SK-N-MC (cell line): ENCODE measurements around the gene ADIPOR2.
A peak's percentile ranks its signal among the peaks of the same experiment; 100 is the strongest.

Experiments
- DNase-seq: peaks from one replicate; pipeline ENCODE4 v3.0.0-alpha.2; 2011; ENCODE audit warnings: low read depth, low spot score
- H3K27ac ChIP-seq: fragments of 200-600 bp; sonication (generic); 2 replicates; pipeline ENCODE4 v1.5.1; 2016; ENCODE audit warnings: mixed run types
- H3K36me3 ChIP-seq: fragments of 200-600 bp; sonication (generic); 2 replicates; pipeline ENCODE4 v1.6.1; 2017; ENCODE audit warnings: antibody characterized with exemption, low read length, mixed read lengths; ENCODE audit not compliant: insufficient read depth
- H3K4me3 ChIP-seq: fragments of 200-600 bp; sonication (generic); 2 replicates; pipeline ENCODE4 v1.5.1; 2016
- H3K9ac ChIP-seq: fragments of 200-600 bp; sonication (generic); 2 replicates; pipeline ENCODE4 v1.8.0; 2017; ENCODE audit warnings: mixed run types, mixed read lengths; ENCODE audit not compliant: insufficient read length
- H3K9me3 ChIP-seq: fragments of 200-600 bp; sonication (generic); 2 replicates; pipeline ENCODE4 v1.6.1; 2017; ENCODE audit warnings: low read depth, mild to moderate bottlenecking, antibody characterized with exemption, low read length, moderate library complexity, mixed read lengths
- EZH2 ChIP-seq: fragments of 200-600 bp; sonication (generic); IDR thresholded peaks from one replicate; pipeline ENCODE4 v1.6.1; 2017; ENCODE audit warnings: antibody characterized with exemption
- FOXP2 ChIP-seq: optimal IDR thresholded peaks from 2 replicates; pipeline ENCODE3; 2011; ENCODE audit warnings: mild to moderate bottlenecking, moderate library complexity; ENCODE audit not compliant: insufficient read depth; ENCODE audit errors: extremely low read length, control extremely low read depth
- POLR2AphosphoS5 ChIP-seq: IDR thresholded peaks from 2 replicates; pipeline ENCODE4 v1.6.1; 2012; ENCODE audit warnings: mild to moderate bottlenecking, low read depth, low read length, borderline replicate concordance

Gene ADIPOR2

DNA sequence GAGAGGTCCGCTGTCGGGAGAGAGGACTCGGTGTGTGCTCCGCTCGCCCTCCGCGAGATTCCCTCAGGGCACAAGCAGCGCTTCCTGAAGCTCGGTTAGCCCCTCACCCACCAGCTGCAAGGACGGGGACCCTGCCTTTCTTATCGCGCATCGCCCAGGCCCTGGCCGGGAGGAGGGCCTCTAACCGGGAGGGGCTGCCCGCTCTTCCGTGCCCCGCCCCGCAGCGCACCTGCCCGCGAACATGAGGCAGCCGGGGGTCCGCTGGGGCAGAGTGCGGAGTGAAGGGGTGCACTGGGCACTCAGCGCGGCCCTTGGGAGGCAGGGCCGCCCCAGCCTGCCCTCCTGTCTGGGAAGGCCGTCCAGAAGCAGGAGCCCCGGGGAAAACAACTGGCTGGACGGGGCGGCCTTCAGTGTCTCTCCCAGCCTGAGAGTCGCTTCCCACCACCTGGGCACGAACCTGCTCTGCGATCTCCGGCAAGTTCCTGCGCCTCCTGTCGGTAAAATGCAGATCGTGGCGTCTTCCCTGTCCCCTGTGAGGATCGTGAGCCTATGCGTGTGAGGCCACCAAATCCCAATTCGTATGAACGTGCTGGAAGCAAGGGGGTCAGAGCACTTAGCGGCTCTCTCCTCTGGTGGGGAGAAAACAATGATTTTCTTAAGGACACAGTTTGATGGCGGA lies 28.0 kb upstream of the ADIPOR2 start:
- DNase-seq = no peak
- Histone ChIP-seq H3K9ac (no peak overlapping the region), H3K9me3 (no peaks in the 10 kb centered on the region), H3K4me3 (no peak overlapping the region), H3K27ac (peak overlapping the region; percentile 64), H3K36me3 (no peaks in the 10 kb centered on the region)
- TF ChIP-seq EZH2 (no peak), POLR2AphosphoS5 (no peak), FOXP2 (no peak)

DNA sequence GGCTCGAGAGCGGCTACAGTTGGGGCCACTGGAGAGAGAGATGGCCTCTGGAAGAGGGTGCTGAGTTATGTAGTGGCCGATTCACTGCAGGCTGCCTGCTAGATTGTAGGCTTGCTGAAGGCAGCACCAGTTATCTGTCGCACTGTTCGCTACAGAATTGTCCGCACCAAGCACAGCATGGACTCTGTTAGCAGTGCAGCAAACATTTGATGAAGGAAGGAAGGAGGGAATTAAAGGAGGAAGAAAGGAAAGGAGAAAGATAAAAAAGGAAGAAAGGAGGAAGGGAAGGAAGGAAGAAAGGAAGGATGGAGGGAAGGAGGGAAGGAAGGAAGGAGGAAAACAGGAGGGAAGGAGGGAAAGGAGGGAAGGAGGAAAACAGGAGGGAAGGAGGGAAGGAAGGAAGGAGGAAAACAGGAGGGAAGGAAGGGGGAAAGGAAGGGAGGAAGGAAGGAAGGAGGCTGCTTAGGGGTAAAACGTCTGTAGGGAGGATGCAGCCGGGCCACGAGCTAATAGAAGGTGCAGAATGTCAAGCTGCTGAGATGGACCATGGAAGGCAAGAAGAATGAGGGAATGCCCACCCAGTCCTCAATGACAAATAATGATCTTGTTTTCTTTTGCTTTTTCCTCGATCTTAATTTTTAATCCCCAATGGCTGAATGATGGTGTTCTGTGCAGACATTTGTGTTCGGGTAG lies 27.3 kb upstream of the ADIPOR2 start:
- Histone ChIP-seq H3K36me3 (no peaks in the 10 kb centered on the region), H3K27ac (peak overlapping the region; percentile 64), H3K9me3 (no peaks in the 10 kb centered on the region), H3K4me3 (no peak overlapping the region), H3K9ac (no peak overlapping the region)
- DNase-seq = no peak
- no peak for TF ChIP-seq EZH2
- no peak for TF ChIP-seq POLR2AphosphoS5
- TF ChIP-seq FOXP2 = no peak

DNA sequence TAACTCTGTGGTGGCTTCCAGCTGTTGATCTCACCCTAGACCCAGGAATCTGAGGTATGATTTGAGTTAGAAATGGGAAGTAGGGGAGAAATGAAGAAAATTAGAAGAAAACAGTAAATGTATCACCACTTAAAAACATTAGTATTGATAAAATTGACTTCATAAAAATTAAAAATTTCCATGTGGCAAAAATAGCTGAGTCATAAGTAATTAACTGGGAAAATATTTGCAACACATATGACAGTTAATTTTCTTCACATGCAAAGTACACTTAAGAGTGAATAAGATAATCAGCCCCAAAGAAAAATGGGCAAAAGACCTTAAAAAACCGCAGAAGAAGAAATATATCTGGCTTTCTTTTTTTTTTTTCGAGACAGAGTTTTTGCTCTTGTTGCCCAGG lies 25.5 kb upstream of the ADIPOR2 start:
- peak overlapping the region; percentile 60 for H3K9ac ChIP-seq
- no peak for TF ChIP-seq FOXP2
- TF ChIP-seq EZH2 = no peak
- no peak for TF ChIP-seq POLR2AphosphoS5
- H3K4me3 ChIP-seq = peak overlapping the region; percentile 49; the same call in 1 of the 2 replicates
- H3K9me3 ChIP-seq = no peaks in the 10 kb centered on the region
- no peaks in the 10 kb centered on the region for H3K36me3 ChIP-seq
- DNase-seq = no peak
- H3K27ac ChIP-seq = peak overlapping the region; percentile 97

DNA sequence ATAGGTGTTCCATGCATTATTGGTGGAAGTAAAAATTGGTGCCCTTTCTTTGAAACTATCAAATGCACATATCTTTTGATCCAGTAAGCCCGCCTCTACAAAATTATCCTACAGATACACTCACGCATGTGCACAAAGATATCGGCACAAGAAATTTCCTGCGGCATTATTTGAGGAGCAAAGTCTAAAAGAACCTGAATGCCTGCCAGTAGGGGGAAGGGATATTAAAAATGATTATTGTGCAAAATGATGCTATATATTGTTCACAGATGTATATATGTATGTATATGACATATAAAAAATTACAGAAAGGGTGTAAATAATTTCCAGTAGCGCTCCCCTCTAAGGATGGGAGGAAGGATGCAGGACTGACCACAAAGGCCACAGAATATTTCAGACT lies 24.7 kb upstream of the ADIPOR2 start:
- TF ChIP-seq POLR2AphosphoS5 = peak; percentile 34; the same call in 1 of the 2 replicates
- TF ChIP-seq FOXP2 = no peak
- Histone ChIP-seq H3K27ac (peak overlapping the region; percentile 97), H3K4me3 (peak overlapping the region; percentile 64), H3K36me3 (no peaks in the 10 kb centered on the region), H3K9me3 (no peaks in the 10 kb centered on the region), H3K9ac (peak overlapping the region; percentile 60)
- peak; percentile 91 for DNase-seq

DNA sequence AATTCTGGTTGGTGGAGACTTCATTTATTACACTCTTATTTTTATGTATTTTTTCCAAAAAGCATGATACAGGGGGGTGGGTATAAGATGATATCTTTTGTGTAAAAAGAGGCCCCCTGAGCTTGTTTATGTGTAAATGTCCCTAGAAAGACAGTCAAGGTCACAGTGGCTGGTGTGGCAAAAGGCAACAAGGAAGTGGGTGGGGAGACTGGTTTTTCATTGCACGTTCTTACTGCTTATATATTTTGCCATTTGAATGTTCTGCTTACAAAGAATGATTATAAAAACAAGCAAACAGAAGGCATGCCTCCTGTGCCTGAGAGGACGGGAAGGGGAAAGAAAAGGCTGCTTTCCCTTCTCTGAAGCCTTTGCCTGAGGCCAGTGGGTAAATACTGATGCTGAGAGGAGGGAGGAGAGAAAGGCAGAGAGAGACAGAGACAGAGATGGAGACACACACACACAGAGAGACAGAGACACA lies 24.1 kb upstream of the ADIPOR2 start:
- Histone ChIP-seq H3K4me3 (peak overlapping the region; percentile 64), H3K27ac (peak overlapping the region; percentile 97), H3K9me3 (no peaks in the 10 kb centered on the region), H3K36me3 (no peaks in the 10 kb centered on the region), H3K9ac (peak overlapping the region; percentile 60)
- TF ChIP-seq POLR2AphosphoS5 (no peak; the same call in 1 of the 2 replicates), EZH2 (no peak), FOXP2 (no peak)
- no peak for DNase-seq

DNA sequence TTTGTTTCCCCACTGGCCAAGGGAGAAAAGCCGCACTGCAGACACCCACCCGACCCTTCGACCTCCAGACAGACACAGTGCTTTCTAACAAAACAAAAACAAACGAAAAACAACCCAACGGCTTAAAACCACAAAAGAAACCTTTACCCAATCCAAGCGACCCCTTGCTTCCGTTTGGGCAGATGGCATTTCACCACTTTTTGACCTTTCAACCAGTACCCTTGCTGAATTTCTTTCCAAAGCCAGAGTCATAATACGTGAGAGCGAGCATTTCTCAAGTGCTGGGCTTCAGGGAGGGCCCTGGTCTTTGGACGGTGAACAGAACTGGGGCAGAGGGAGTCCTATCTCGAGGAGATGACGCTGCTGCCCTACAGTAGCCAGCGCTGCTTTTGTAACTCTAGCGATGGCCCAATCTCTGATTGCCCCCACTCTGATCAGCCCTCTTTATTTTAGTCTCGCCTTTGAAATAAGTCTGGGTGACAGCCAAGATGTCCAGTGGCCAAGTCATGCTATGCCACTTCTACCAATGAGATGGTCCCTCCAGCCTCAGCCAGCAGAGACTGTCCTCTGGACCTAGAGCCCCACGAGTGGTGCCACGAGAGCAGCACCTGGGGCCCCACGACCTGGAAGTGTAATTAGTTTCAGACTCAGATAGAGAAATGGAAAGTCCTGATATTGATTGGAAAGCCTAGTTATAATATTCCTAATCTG lies 21.9 kb upstream of the ADIPOR2 start:
- H3K36me3 ChIP-seq = no peaks in the 10 kb centered on the region
- H3K4me3 ChIP-seq = no peak overlapping the region
- no peak overlapping the region for H3K27ac ChIP-seq
- TF ChIP-seq EZH2 (no peak), POLR2AphosphoS5 (no peak), FOXP2 (no peak)
- H3K9ac ChIP-seq = no peak overlapping the region
- DNase-seq = no peak
- H3K9me3 ChIP-seq = no peaks in the 10 kb centered on the region

DNA sequence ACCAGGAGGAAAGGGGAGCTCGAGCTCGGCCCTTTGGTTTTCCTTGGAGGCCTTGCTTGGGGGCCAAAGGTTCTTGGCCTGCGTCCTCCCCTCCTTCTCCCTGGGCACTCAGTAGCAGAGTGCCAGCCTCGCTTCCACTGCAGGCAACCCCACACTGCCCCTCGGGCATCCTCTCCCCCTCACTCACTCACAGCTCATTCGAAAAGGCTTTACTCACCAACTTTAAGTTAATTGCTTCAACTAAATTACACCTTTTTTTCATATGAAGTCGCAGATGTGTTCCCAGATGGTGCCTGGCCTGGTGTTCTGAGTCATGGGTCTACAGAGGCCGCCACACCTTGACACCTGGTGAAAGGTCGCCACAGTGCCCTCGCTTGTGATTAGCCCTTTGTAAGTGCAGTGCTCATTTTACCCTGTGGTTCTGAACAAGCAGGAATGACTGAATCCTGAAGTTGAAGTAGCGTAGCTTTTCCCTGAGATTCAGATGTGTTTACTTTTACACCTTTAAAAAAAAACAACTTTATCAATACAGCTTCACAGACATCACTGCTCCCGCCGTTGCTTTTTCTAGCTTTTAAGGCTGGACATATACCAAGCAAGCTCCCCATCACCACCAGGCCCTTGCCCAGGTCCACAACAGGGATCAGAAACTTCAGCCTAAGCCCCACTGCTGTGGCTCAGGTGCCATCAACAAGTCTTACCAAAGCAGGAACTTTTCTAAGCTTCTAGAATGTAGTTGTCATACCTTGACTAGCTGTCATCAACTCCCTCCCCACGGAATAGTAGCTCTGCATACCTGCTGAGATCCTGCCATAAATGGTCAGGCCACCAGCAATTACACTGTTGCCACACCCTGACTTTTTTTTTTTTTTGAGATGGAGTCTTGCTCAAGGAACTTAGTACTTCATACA lies 20.3 kb upstream of the ADIPOR2 start:
- TF ChIP-seq EZH2 (no peak), FOXP2 (no peak), POLR2AphosphoS5 (no peak)

DNA sequence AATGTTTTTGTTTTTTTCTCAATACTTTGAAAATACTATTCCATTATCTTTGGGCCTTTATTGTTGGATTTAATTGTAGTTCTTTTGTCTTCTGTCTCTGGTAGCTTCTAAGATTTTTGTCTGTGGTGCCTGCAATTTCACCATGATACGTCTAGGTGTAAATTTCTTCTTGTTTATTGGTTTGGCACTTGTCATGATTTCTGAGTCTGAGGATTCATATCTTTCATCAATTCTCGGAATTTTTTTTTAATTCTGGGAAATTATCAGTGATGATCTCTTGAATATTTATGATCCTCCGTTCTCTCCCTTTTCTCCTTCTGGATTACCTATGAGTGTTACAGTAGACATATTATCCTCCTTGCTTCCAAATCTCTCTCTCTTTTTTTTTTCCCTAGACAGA lies 14.8 kb upstream of the ADIPOR2 start:
- DNase-seq = no peak
- Histone ChIP-seq H3K27ac (no peak overlapping the region), H3K36me3 (no peaks in the 10 kb centered on the region), H3K4me3 (no peak overlapping the region), H3K9me3 (no peaks in the 10 kb centered on the region), H3K9ac (no peak overlapping the region)
- TF ChIP-seq POLR2AphosphoS5 = no peak
- TF ChIP-seq EZH2 = no peak
- no peak for TF ChIP-seq FOXP2

More for the DNA sequence above, 20.3 kb upstream of the ADIPOR2 start:
- Histone ChIP-seq H3K9me3 (no peaks in the 10 kb centered on the region), H3K4me3 (no peak overlapping the region), H3K27ac (no peak overlapping the region), H3K36me3 (no peaks in the 10 kb centered on the region), H3K9ac (no peak overlapping the region)
- DNase-seq = no peak
